Calu3 (cell line): ENCODE results near the gene PREX1. TPM values are rescaled to one million over a fixed set of nuclear protein-coding genes. Genes with fewer than 3 reads are reported as not detected.

Source experiments
- BruUV-seq: library from RNA; stranded (reverse); fragments of 400-500 nt; replicated peaks from 2 replicates; lab custom pipeline; 2021; lab: Mats Ljungman, UMichigan
- CTCF ChIA-PET: fragments of 300-600 bp; sonication (Branson Sonifier 250); formaldehyde crosslinking; loops from one replicate; lab custom pipeline; 2022; ENCODE audit warnings: antibody characterized with exemption; lab: Charles Lee
- DNase-seq: peaks from one replicate; pipeline ENCODE4 v3.0.0; 2022
- H3K27ac Mint-ChIP-seq: one replicate; pipeline ENCODE4 v1.8.0; 2022; ENCODE audit warnings: mixed read lengths; ENCODE audit not compliant: unreplicated experiment
- H3K27me3 Mint-ChIP-seq: one replicate; pipeline ENCODE4 v1.8.0; 2022; ENCODE audit warnings: mixed read lengths; ENCODE audit not compliant: unreplicated experiment
- H3K36me3 Mint-ChIP-seq: one replicate; pipeline ENCODE4 v1.8.0; 2022; ENCODE audit warnings: mild to moderate bottlenecking, moderate library complexity, mixed read lengths; ENCODE audit not compliant: insufficient read depth, unreplicated experiment
- H3K4me1 Mint-ChIP-seq: one replicate; pipeline ENCODE4 v1.8.0; 2022; ENCODE audit warnings: mild to moderate bottlenecking, low read depth, mixed read lengths; ENCODE audit not compliant: unreplicated experiment
- H3K4me3 Mint-ChIP-seq: one replicate; pipeline ENCODE4 v1.8.0; 2022; ENCODE audit warnings: mild to moderate bottlenecking, low read depth, moderate library complexity, mixed read lengths; ENCODE audit not compliant: unreplicated experiment
- H3K9me3 Mint-ChIP-seq: one replicate; pipeline ENCODE4 v1.8.0; 2022; ENCODE audit warnings: low read depth, mixed read lengths; ENCODE audit not compliant: unreplicated experiment
- intact Hi-C: fragments of 100-400 bp; cut with micrococcal nuclease; formaldehyde crosslinking; loops from one replicate; pipeline ENCODE4 v1.10.0; 2022; ENCODE audit not compliant: unreplicated experiment
- total RNA-seq: library from RNA; stranded (reverse); gene quantifications from 2 replicates; pipeline ENCODE4 v1.2.3, GENCODE V29; 2022
- TF ChIP-seq, protein P1 (sequence below): fragments of 200-600 bp; IDR thresholded peaks from one replicate; pipeline ENCODE4 v1.8.0; 2022; ENCODE audit warnings: antibody characterized with exemption; ENCODE audit not compliant: unreplicated experiment

PREX1 gene
- total RNA-seq, 1 experiment from 2014 or later = 0.31 TPM

DNA sequence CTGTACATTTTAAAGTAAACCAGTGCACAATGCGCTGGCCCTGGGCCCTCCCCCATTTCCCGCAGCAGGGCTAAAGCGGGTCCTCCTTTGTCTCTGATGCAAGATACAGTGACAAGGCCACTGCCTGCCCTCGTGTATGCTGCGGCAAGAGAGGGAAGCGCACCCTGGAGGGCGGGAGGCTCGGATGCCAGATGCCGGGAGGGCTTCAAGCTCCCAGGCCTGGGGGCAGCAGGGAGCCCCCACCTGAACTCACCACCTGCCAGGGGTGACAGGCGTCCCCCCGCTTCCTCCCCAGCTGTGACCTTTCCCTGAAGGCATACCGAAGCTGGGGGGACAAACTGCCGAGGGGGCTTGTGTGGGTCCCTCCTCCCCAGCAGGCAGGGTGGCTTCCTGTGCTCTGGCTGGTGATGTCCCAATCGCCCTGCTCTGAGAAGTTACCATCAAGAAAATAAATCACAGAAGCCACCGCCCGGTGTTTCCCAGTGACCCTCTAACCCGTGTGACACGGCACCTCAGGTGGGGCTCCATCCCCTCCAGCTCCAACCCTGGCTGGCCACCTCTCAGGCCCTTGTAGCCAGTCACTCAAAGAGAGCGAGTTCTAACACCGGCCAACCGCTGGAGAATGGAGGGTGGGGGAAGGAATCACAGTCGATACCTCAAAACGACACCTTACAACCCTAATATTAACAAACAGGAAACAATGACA is 203.3 kb downstream of the PREX1 start:
- no peaks in the 10 kb centered on the region for H3K9me3 Mint-ChIP-seq
- TF ChIP-seq, protein P1, sequence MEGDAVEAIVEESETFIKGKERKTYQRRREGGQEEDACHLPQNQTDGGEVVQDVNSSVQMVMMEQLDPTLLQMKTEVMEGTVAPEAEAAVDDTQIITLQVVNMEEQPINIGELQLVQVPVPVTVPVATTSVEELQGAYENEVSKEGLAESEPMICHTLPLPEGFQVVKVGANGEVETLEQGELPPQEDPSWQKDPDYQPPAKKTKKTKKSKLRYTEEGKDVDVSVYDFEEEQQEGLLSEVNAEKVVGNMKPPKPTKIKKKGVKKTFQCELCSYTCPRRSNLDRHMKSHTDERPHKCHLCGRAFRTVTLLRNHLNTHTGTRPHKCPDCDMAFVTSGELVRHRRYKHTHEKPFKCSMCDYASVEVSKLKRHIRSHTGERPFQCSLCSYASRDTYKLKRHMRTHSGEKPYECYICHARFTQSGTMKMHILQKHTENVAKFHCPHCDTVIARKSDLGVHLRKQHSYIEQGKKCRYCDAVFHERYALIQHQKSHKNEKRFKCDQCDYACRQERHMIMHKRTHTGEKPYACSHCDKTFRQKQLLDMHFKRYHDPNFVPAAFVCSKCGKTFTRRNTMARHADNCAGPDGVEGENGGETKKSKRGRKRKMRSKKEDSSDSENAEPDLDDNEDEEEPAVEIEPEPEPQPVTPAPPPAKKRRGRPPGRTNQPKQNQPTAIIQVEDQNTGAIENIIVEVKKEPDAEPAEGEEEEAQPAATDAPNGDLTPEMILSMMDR = no peak
- no peak overlapping the region for H3K4me3 Mint-ChIP-seq
- no peaks in the 10 kb centered on the region for H3K27me3 Mint-ChIP-seq
- CTCF ChIA-PET = interaction anchor here (1.0 to 1.7 kb wide), 2 partner anchors 8 to 203 kb away, joined by 3 read pairs; no protein-coding TSS in a partner anchor
- intact Hi-C loops = loop anchor here (5.0 kb wide), 2 partner anchors 947 to 962 kb away; no protein-coding TSS in a partner anchor
- H3K4me1 Mint-ChIP-seq = peaks cover 21% of the 10 kb centered on the region
- H3K27ac Mint-ChIP-seq = no peak overlapping the region
- peaks cover 12% of the 10 kb centered on the region for H3K36me3 Mint-ChIP-seq
- no peak for DNase-seq
- no TSS peak for BruUV-seq

DNA sequence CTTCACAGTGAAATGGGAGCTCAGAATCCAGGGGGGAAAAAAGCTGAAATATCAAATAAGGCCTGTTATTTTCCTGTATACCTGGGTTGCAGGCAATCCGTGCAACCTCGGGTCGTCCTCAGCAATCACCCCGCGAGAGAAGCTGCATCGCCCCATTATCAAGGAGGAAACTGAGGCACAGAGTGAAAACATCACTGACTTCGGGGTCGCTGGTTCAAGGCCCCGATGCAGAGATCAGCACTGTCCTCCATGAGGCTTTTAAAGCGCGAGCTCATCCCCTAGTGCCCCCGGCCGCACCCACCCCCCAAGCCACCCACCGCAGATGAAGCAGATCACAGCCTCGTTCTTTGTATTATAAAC is 203.9 kb downstream of the PREX1 start:
- Mint-ChIP-seq H3K27ac (no peak overlapping the region), H3K4me3 (no peak overlapping the region), H3K36me3 (peaks cover 12% of the 10 kb centered on the region), H3K27me3 (no peaks in the 10 kb centered on the region), H3K4me1 (peaks cover 21% of the 10 kb centered on the region), H3K9me3 (no peaks in the 10 kb centered on the region)
- BruUV-seq = no TSS peak
- CTCF ChIA-PET = interaction anchor here (0.7 to 1.7 kb wide), 3 partner anchors 8 to 300 kb away, joined by 3 read pairs; no protein-coding TSS in a partner anchor
- intact Hi-C loops = loop anchor here (5.0 kb wide), 2 partner anchors 947 to 962 kb away; no protein-coding TSS in a partner anchor
- TF ChIP-seq, protein P1 = no peak
- DNase-seq = no peak

DNA sequence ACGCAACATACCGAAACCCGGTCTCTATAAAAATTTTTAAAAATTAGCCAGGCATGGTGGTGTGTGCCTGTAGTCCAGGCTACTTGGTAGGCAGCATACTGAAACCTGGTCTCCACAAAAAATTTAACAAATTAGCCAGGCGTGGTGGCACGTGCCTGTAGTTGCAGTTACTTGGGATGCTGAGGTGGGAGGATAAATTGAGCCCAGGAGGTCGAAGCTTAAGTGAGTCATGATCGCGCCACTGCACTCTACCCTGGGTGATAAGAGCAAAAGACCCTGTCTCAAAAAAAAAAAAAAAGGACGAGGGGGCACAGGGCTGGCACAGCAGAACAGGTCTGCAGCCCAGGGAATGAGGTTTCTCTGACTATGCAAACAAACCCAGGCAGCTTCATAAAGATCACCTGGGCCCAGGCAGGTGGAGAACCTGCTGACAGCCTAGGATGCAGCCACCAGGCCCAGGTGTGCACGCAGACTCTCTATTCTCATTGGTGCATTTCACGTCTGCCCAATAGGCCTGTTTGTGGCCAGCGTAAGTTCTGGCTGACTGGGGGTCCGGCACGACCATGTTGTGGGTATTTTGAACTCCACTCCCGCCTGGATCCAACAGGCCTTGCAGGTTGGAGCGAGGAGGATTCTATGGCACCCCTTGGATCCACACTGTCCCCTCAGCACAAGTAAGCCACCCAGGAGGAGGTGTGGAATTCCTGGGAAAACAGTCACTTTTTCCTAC is 204.5 kb downstream of the PREX1 start:
- H3K9me3 Mint-ChIP-seq = no peaks in the 10 kb centered on the region
- CTCF ChIA-PET = interaction anchor here (0.6 to 1.7 kb wide), 4 partner anchors 9 to 930 kb away, joined by 3 to 5 read pairs (median 3); no protein-coding TSS in a partner anchor
- no peak overlapping the region for H3K27ac Mint-ChIP-seq
- no peak overlapping the region for H3K4me3 Mint-ChIP-seq
- intact Hi-C loops = loop anchor here (5.0 kb wide), 2 partner anchors 946 to 961 kb away; no protein-coding TSS in a partner anchor
- TF ChIP-seq, protein P1 = no peak
- H3K4me1 Mint-ChIP-seq = peaks cover 21% of the 10 kb centered on the region
- H3K36me3 Mint-ChIP-seq = peaks cover 12% of the 10 kb centered on the region
- DNase-seq = no peak
- no TSS peak for BruUV-seq
- no peaks in the 10 kb centered on the region for H3K27me3 Mint-ChIP-seq

DNA sequence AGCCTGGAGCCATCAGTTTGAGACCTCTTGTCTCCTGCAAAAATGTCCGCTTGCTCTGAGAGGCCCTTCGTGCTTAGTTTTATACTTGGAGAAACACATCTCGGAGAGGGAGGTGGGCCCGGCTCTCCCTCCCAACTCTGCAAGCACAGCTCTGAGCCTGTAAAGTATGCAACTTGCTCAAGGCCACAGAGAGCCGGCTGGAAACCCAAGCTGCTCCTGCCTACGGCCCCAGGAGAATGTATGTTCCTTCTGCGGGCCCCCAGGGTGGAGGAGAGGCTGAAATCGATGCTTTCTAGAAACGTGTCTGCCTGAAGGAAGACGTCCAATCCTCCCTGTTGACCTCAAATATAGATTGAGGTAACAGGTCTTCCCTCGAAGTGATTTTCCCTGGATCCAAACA is 205.4 kb downstream of the PREX1 start:
- intact Hi-C loops = loop anchor here (5.0 kb wide), 2 partner anchors 945 to 960 kb away; no protein-coding TSS in a partner anchor
- DNase-seq = no peak
- CTCF ChIA-PET = interaction anchor here (0.9 to 2.5 kb wide), 4 partner anchors 7 to 836 kb away, joined by 3 to 64 read pairs (median 6); no protein-coding TSS in a partner anchor
- Mint-ChIP-seq H3K4me3 (no peak overlapping the region), H3K27me3 (no peaks in the 10 kb centered on the region), H3K36me3 (peaks cover 12% of the 10 kb centered on the region), H3K27ac (no peak overlapping the region), H3K4me1 (peaks cover 21% of the 10 kb centered on the region), H3K9me3 (no peaks in the 10 kb centered on the region)
- TF ChIP-seq, protein P1 = no peak
- no TSS peak for BruUV-seq
